ENCODE results near the gene ITGAL. TPM values are rescaled to one million over a fixed set of nuclear protein-coding genes. Genes with fewer than 3 reads are reported as not detected.
A peak's percentile ranks its signal among the peaks of the same experiment; 100 is the strongest.

The ITGAL gene
- total and polyA plus RNA-seq, 2 of the 13 experiments (the other 11 are each of a cell fraction or from before 2014, with no cell fraction given), result 0.86 to 1.2 TPM

- TF ChIP-seq, protein P1, sequence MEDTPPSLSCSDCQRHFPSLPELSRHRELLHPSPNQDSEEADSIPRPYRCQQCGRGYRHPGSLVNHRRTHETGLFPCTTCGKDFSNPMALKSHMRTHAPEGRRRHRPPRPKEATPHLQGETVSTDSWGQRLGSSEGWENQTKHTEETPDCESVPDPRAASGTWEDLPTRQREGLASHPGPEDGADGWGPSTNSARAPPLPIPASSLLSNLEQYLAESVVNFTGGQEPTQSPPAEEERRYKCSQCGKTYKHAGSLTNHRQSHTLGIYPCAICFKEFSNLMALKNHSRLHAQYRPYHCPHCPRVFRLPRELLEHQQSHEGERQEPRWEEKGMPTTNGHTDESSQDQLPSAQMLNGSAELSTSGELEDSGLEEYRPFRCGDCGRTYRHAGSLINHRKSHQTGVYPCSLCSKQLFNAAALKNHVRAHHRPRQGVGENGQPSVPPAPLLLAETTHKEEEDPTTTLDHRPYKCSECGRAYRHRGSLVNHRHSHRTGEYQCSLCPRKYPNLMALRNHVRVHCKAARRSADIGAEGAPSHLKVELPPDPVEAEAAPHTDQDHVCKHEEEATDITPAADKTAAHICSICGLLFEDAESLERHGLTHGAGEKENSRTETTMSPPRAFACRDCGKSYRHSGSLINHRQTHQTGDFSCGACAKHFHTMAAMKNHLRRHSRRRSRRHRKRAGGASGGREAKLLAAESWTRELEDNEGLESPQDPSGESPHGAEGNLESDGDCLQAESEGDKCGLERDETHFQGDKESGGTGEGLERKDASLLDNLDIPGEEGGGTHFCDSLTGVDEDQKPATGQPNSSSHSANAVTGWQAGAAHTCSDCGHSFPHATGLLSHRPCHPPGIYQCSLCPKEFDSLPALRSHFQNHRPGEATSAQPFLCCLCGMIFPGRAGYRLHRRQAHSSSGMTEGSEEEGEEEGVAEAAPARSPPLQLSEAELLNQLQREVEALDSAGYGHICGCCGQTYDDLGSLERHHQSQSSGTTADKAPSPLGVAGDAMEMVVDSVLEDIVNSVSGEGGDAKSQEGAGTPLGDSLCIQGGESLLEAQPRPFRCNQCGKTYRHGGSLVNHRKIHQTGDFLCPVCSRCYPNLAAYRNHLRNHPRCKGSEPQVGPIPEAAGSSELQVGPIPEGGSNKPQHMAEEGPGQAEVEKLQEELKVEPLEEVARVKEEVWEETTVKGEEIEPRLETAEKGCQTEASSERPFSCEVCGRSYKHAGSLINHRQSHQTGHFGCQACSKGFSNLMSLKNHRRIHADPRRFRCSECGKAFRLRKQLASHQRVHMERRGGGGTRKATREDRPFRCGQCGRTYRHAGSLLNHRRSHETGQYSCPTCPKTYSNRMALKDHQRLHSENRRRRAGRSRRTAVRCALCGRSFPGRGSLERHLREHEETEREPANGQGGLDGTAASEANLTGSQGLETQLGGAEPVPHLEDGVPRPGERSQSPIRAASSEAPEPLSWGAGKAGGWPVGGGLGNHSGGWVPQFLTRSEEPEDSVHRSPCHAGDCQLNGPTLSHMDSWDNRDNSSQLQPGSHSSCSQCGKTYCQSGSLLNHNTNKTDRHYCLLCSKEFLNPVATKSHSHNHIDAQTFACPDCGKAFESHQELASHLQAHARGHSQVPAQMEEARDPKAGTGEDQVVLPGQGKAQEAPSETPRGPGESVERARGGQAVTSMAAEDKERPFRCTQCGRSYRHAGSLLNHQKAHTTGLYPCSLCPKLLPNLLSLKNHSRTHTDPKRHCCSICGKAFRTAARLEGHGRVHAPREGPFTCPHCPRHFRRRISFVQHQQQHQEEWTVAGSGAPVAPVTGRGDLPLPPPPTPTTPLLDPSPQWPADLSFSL (CRISPR knock-in tag; IDR thresholded peaks at IDR 0.05), result no peak
- no peak for TF ChIP-seq CC2D1A (CRISPR knock-in tag; IDR thresholded peaks at IDR 0.05)
- no peak for TF ChIP-seq ZNF672 (CRISPR knock-in tag; IDR thresholded peaks at IDR 0.05)
- peak; percentile 87 for TF ChIP-seq MEIS1 (CRISPR knock-in tag; IDR thresholded peaks at IDR 0.05; ENCODE audit: borderline replicate concordance)
- TF ChIP-seq TBP (CRISPR knock-in tag; IDR thresholded peaks at IDR 0.05), result no peak
- TF ChIP-seq, protein P2, sequence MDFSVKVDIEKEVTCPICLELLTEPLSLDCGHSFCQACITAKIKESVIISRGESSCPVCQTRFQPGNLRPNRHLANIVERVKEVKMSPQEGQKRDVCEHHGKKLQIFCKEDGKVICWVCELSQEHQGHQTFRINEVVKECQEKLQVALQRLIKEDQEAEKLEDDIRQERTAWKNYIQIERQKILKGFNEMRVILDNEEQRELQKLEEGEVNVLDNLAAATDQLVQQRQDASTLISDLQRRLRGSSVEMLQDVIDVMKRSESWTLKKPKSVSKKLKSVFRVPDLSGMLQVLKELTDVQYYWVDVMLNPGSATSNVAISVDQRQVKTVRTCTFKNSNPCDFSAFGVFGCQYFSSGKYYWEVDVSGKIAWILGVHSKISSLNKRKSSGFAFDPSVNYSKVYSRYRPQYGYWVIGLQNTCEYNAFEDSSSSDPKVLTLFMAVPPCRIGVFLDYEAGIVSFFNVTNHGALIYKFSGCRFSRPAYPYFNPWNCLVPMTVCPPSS (IDR thresholded peaks at IDR 0.05), result no peak
- peak; percentile 73; the same call in 1 of the 2 replicates for TF ChIP-seq ZNF337 (CRISPR knock-in tag; IDR thresholded peaks at IDR 0.05; ENCODE audit: borderline replicate concordance, low read depth)
- TF ChIP-seq ZNF142 (CRISPR knock-in tag; IDR thresholded peaks at IDR 0.05), result no peak
- no peak; the same call in 1 of the 2 replicates for TF ChIP-seq ZNF510 (CRISPR knock-in tag; IDR thresholded peaks at IDR 0.05; ENCODE audit: low read depth)
- 0 out of 2 replicates have a peak, but pooled peaks have one; percentile 65 for TF ChIP-seq ZNF354B (CRISPR knock-in tag; IDR thresholded peaks at IDR 0.05)
- TF ChIP-seq ZNF547 (CRISPR knock-in tag; IDR thresholded peaks at IDR 0.05), result peak; percentile 31; the same call in 1 of the 2 replicates
Measured at GRCh38 chr16:30445408-30446202, 26.9 kb upstream of the ITGAL start, which contains the start of gene SEPHS2 (continued).
